ENCODE data around the gene MUC15. TPM values are rescaled to one million over a fixed set of nuclear protein-coding genes. Genes with fewer than 3 reads are reported as not detected.

Gene MUC15
- total and polyA plus RNA-seq, 2 experiments from 2014 or later, result not detected

- Histone ChIP-seq H4K20me1 (replicated peaks; ENCODE audit: insufficient read depth) (no peaks in the 10 kb centered on the region), H3K27me3 (ENCODE audit: insufficient read depth) (no peaks in the 10 kb centered on the region), H3K36me3 (ENCODE audit: insufficient read depth) (no peaks in the 10 kb centered on the region), H3K4me2 (no peak overlapping the region), H3K79me2 (replicated peaks; ENCODE audit: insufficient read depth) (no peaks in the 10 kb centered on the region), H2AFZ (no peak overlapping the region), H3K27ac (ENCODE audit: low read depth) (no peak overlapping the region), H3K4me1 (ENCODE audit: insufficient read depth) (no peaks in the 10 kb centered on the region), H3K9me2 (ENCODE audit: insufficient read depth) (no peaks in the 10 kb centered on the region), H3K4me3 (no peak overlapping the region), H3F3A (replicated peaks; ENCODE audit: low read depth) (no peaks in the 10 kb centered on the region)
- H3K4me3 Mint-ChIP-seq, result no peak overlapping the region
- no peak for ATAC-seq
- no peaks in the 10 kb centered on the region for H3K27me3 Mint-ChIP-seq (ENCODE audit: insufficient read depth, low read depth, poor library complexity)
- no peaks in the 10 kb centered on the region for H3K9me3 Mint-ChIP-seq
- peaks cover 3% of the 10 kb centered on the region; the same call in 2 of the 3 replicates for H3K4me1 Mint-ChIP-seq
- no peak overlapping the region for H3K27ac Mint-ChIP-seq
- TF ChIP-seq EZH2 (IDR thresholded peaks at IDR 0.05; ENCODE audit: low read depth, unreplicated experiment) (no peak), ZNF114 (CRISPR knock-in tag; IDR thresholded peaks at IDR 0.05) (no peak), CTCF (conservative IDR thresholded peaks at IDR 0.05; ENCODE audit: low read depth in 2 of 2) (no peak), ETS1 (IDR thresholded peaks at IDR 0.05) (no peak), REST (IDR thresholded peaks at IDR 0.05; ENCODE audit: unreplicated experiment) (no peak), POLR2AphosphoS5 (IDR thresholded peaks at IDR 0.05; ENCODE audit: low read depth) (no peak), EZH2phosphoT487 (IDR thresholded peaks at IDR 0.05; ENCODE audit: unreplicated experiment) (no peak), ZNF462 (CRISPR knock-in tag; IDR thresholded peaks at IDR 0.05) (no peak), STAT1 (IDR thresholded peaks at IDR 0.05; ENCODE audit: unreplicated experiment) (no peak), ZNF331 (CRISPR knock-in tag; IDR thresholded peaks at IDR 0.05; ENCODE audit: low read depth) (no peak), NANOG (IDR thresholded peaks at IDR 0.05; ENCODE audit: borderline replicate concordance) (no peak), CREB1 (CRISPR knock-in tag; IDR thresholded peaks at IDR 0.05; ENCODE audit: low read depth) (no peak), JUNB (IDR thresholded peaks at IDR 0.05; ENCODE audit: unreplicated experiment) (no peak)
- H3K36me3 Mint-ChIP-seq (ENCODE audit: low read depth), result no peaks in the 10 kb centered on the region
- no peak for DNase-seq (ENCODE audit: low spot score)
Measured at GRCh38 chr11:26554455-26554854, 17.6 kb downstream of the MUC15 start.

Measured in GM23338 (cell line).